HG03571 (cell line): ENCODE measurements around the gene ODF2.

Source experiments
- ATAC-seq: cut with Tn5 transposase; IDR thresholded peaks from one replicate; pipeline ENCODE4 v1.9.1; 2021; ENCODE audit not compliant: unreplicated experiment

ODF2 gene

DNA sequence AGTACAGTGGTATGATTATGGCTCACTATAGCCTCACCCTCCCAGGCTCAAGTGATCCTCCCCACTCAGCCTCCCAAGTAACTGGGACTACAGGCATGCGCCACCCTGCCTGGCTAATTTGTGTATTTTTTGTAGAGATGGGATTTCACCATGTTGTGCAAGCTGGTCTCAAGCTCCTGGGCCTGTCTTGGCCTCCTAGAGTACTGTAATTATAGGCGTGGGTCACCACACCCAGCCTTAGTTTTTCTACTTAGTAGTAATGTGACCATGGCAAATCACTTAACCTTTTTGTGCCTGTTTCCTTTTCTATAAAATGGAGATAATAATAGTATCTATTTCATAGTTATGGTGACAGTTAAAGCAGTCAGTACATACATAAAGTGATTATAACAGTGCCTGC lies 70.9 kb downstream of the ODF2 start:
- no peak for ATAC-seq

DNA sequence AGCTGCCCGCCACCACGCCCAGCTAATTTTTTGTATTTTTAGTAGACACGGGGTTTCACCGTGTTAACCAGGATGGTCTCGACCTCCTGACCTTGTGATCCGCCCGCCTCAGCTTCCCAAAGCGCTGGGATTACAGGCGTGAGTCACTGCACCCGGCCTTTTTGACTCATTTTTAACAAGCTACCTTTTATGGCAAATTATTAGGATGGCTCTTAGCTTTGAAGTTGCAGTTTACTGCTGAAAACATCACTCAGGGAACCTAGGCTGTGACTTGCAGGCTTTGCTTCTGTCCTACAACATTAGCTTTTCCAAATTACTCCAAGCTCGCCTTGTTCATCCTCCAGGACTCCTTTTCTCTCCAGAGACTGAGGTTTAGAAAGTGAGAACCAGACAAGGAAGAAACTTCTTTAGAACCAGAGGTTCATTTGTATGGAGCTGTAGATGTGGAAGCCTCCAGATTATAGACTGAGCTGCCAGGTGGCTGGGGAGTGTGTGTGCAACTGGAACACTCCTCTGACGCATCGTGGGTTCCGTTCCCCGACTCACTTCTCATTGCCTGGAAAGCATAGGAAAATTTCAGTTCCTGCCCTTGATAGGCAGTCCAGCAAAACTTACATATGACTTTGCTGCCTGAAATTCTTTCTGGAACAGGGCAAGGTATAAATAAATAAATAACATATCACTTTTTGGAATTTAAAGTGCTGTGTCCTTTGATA lies 72.8 kb downstream of the ODF2 start:
- no peak for ATAC-seq

DNA sequence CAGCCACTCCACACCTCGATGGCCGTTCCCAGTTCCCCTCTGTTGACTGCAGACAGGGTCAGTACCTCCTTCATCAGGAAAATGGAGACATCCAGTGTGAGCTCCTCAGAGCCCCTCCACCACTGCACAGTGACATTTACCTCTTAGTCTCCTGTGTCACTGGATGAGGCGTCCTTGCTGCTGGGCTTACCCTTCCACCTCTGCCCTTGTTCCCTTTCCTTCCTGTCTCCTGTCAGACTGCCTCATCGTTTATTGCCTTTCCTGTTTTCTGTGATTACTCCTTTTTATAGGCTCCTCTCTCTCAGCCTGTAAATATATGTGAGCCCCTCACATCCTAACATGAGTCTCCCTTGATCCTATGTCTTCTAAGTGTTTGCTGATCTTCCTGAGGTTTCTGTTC lies 73.4 kb downstream of the ODF2 start:
- ATAC-seq: no peak

DNA sequence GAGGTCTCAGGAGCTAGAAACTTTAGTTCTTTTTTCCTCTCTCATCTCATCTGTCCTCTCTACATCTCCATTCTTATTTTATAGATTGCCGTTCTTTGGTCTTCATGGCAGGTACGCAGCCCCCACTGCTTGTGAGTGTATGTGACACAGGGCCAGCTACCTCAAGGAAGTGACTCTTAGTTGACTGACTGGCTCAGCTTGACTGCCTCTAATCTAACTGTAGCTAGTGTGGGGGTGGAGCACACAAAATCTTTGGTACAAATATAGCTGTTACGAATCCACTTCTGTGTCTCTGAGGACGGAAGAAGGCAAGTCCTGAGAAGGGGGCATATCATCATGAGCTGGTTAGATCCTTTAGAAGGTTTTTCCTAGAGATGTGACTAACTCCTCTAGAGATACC lies 76.8 kb downstream of the ODF2 start:
- no peak for ATAC-seq

DNA sequence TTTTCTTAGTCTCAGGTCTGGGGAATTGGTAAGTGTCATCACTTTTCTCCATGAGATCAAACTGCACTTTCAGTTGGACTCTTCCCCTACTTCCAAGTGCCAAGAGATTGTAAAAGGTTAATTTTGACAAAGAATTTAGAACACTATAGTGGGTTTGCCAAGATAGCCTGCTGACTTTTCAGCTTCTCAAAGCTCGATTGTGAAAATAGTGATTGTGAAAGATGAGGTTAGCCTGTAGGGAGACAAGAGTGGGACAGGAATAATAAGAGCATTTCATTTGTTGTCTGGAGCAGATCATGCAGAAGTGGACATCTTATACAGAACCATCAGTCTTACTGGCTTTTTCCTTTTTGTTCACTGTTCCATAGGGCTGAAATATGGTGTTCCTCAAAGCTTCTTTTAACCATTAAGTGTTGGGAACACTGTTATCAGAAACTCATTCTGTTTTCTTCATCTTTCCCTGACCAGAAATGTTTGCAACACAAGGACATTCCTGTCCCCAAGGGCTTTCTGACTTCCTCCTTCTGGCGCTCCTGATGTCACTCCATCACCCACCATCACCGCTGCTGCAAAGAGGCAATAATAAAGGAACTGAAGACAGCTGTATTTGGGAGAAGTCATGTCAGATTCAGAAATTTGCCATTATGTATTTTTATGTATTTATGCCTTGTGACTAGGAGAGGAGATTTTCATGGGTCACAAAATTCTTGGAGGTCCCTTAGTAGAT lies 85.0 kb downstream of the ODF2 start:
- ATAC-seq: no peak

DNA sequence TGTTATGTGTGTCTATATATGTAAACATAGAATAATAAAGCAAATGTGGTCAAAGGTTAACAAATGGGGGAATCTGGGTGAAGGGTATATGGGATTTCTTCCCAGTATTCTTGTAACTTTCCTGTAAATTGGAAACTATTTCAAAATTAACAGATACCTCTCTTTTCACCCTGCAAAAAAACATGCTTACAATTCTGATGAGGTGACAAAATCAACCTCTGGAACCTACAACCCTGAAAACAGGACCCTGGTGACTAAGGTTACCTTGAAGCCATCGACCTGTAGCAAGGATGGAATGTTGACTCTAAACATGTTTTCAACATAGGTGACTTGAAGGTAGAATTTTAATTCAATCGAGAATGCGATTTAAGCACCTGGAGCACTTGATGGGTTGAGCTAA lies 90.7 kb downstream of the ODF2 start:
- ATAC-seq: no peak

DNA sequence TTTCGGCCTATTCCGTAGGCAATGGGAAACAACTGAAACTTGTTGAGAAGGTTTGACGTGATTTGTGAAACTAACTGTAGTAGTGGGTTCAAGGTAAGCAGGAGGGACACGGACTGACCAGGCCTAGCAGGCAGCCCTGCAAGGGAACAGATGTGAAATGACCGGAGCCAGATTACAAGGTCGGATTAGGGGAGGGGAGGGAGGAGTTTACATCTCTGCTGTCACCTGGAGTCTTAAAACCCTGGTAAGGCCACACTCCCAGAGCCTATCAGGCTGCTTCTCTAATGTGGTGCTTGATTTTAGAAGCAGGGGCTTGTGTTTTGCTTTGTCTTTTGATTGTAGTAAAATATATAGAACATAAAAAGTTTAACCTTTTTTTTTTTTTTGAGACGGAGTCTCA lies 93.1 kb downstream of the ODF2 start:
- ATAC-seq: no peak

DNA sequence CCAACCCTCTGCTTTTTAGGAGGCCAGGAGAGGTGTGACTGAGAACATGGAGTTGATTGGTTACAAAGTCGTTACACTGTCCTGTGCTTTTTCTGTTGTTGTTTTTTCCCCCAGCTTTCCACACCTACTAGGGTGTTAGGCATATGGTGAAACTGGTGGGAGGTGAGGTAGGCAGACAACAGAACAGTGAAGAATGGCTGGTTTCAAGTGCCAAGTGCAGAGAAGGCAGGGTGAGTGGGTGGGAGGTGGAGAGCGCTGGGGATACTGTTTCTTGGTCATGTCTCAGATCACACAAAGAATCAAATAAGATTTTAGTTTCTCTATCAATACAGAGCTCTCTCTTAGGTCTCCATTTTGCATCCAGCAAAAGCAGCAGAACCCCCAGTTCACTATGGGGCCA lies 94.4 kb downstream of the ODF2 start:
- ATAC-seq: no peak
